Natural killer cell (primary cell): Measurements from ENCODE around the gene PIERCE2. TPM values are rescaled to one million over a fixed set of nuclear protein-coding genes. Genes with fewer than 3 reads are reported as not detected.
A peak's percentile ranks its signal among the peaks of the same experiment; 100 is the strongest.
"Not testable (repeated sequence)": the region's sequence is repeated elsewhere in the genome, so short reads cannot be mapped to it uniquely, and the experiment has no call there.

Experiments
- ATAC-seq, 3 donors: fragments of 150-1000 bp in 2 of 3; fragments of 200-7000 bp in 1 of 3; cut with Tn5 transposase; 1 replicate in 1 of 3; 2 replicates in 2 of 3; pipeline ENCODE4 v1.10.0; 2021; ENCODE audit warnings: mild to moderate bottlenecking in 2 of 3, moderate library complexity in 2 of 3
- DNase-seq, 2 donors: peaks; one replicate each; pipeline versions ENCODE4 v3.0.0 to v3.0.0-alpha.2; 2013 to 2021; ENCODE audit warnings: mixed read lengths in 1 of 2
- H3K27ac ChIP-seq: one replicate; pipeline ENCODE4 v1.5.1; 2013; ENCODE audit warnings: mild to moderate bottlenecking, low read length
- H3K27me3 ChIP-seq: one replicate; pipeline ENCODE4 v1.6.1; 2013; ENCODE audit warnings: low read length; ENCODE audit not compliant: control insufficient read depth, insufficient read depth
- H3K36me3 ChIP-seq: one replicate; pipeline ENCODE4 v1.6.1; 2013; ENCODE audit warnings: low read length; ENCODE audit not compliant: control insufficient read depth, insufficient read depth
- H3K4me1 ChIP-seq: one replicate; pipeline ENCODE4 v1.6.1; 2013; ENCODE audit warnings: low read length; ENCODE audit not compliant: control insufficient read depth, insufficient read depth
- H3K4me3 ChIP-seq: one replicate; pipeline ENCODE4 v1.5.1; 2013; ENCODE audit warnings: low read length
- H3K9me3 ChIP-seq: one replicate; pipeline ENCODE4 v1.6.1; 2013; ENCODE audit warnings: low read length; ENCODE audit not compliant: control insufficient read depth, insufficient read depth
- H3K27ac Mint-ChIP-seq, 2 donors: one replicate each; pipeline ENCODE4 v1.8.0; 2022; ENCODE audit warnings: mild to moderate bottlenecking in 2 of 2, mixed read lengths in 2 of 2, moderate library complexity in 1 of 2
- H3K27me3 Mint-ChIP-seq, 2 donors: one replicate each; pipeline ENCODE4 v1.8.0; 2022; ENCODE audit warnings: low read depth in 2 of 2, mixed read lengths in 2 of 2
- H3K36me3 Mint-ChIP-seq: one replicate; pipeline ENCODE4 v1.8.0; 2022; ENCODE audit warnings: mixed read lengths
- H3K4me1 Mint-ChIP-seq, 2 donors: one replicate each; pipeline ENCODE4 v1.8.0; 2022; ENCODE audit warnings: mixed read lengths in 2 of 2
- H3K4me3 Mint-ChIP-seq: one replicate; pipeline ENCODE4 v1.8.0; 2022; ENCODE audit warnings: mild to moderate bottlenecking, moderate library complexity, mixed read lengths
- H3K9me3 Mint-ChIP-seq, 2 donors: one replicate each; pipeline ENCODE4 v1.8.0; 2022; ENCODE audit warnings: mixed read lengths in 2 of 2
- WGBS: methylation state at CpG from one replicate; pipeline ENCODE4 v1.1.7; 2013; ENCODE audit warnings: missing lambda C conversion rate; ENCODE audit not compliant: insufficient coverage; 5-methylcytosine and 5-hydroxymethylcytosine counted together
- intact Hi-C: fragments of 100-400 bp; cut with micrococcal nuclease; formaldehyde crosslinking; loops from one replicate; pipeline ENCODE4 v1.14.2; 2022
- total RNA-seq, 4 donors: library from RNA; stranded (reverse); fragments of 120-200 nt in 1 of 4; gene quantifications; one replicate each; pipeline versions ENCODE4 v1.2.3 to v1.2.4, GENCODE V29; 2013 to 2022
- TF ChIP-seq, protein P1 (sequence below): fragments of 200-600 bp; IDR thresholded peaks from one replicate; pipeline ENCODE4 v1.8.0; 2022; ENCODE audit warnings: antibody characterized with exemption

Gene PIERCE2
- total RNA-seq, 3 donors from 2014 or later (not counting 1 experiment from before 2014, with no cell fraction given), result 0.47 to 0.53 TPM; not detected in 1

DNA sequence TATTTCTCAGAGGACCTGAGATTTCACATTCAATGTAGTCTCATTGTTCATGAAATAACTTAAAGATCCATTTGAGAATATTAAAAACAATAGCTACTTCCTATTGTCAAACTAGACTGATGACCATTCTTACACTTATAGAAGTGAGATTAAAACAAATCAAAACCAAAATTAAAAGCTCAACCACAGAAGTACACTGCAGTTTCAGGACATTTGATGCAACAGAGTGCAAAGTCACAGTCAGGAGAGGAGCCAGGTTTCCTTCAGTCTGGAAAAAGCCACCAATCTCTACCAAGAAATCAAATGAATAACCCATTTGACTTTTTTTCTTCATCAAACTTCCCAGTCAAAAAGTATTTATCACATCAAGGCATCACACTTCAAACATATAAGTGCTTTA lies 5.6 kb upstream of the PIERCE2 start:
- H3K27ac Mint-ChIP-seq, result peak overlapping the region; percentile 78 to 88
- Histone ChIP-seq H3K27ac (no peak overlapping the region), H3K4me1 (peaks cover 20% of the 10 kb centered on the region), H3K9me3 (no peaks in the 10 kb centered on the region), H3K36me3 (no peaks in the 10 kb centered on the region), H3K4me3 (no peak overlapping the region), H3K27me3 (no peaks in the 10 kb centered on the region)
- intact Hi-C loops, result loop anchor here (10.0 kb wide), 1 partner anchor 118 kb away; the partner anchor contains the start of gene RAB27A
- no peaks in the 10 kb centered on the region for H3K27me3 Mint-ChIP-seq
- TF ChIP-seq, protein P1, sequence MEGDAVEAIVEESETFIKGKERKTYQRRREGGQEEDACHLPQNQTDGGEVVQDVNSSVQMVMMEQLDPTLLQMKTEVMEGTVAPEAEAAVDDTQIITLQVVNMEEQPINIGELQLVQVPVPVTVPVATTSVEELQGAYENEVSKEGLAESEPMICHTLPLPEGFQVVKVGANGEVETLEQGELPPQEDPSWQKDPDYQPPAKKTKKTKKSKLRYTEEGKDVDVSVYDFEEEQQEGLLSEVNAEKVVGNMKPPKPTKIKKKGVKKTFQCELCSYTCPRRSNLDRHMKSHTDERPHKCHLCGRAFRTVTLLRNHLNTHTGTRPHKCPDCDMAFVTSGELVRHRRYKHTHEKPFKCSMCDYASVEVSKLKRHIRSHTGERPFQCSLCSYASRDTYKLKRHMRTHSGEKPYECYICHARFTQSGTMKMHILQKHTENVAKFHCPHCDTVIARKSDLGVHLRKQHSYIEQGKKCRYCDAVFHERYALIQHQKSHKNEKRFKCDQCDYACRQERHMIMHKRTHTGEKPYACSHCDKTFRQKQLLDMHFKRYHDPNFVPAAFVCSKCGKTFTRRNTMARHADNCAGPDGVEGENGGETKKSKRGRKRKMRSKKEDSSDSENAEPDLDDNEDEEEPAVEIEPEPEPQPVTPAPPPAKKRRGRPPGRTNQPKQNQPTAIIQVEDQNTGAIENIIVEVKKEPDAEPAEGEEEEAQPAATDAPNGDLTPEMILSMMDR, result no peak
- H3K9me3 Mint-ChIP-seq, result no peaks in the 10 kb centered on the region
- DNase-seq, result no peak
- H3K4me3 Mint-ChIP-seq, result peak overlapping the region; percentile 28
- H3K36me3 Mint-ChIP-seq, result no peaks in the 10 kb centered on the region
- ATAC-seq, result peak in 2 of 3 donors; percentile 46 to 50
- H3K4me1 Mint-ChIP-seq, result peaks cover 42 to 52% of the 10 kb centered on the region in 2 donors

DNA sequence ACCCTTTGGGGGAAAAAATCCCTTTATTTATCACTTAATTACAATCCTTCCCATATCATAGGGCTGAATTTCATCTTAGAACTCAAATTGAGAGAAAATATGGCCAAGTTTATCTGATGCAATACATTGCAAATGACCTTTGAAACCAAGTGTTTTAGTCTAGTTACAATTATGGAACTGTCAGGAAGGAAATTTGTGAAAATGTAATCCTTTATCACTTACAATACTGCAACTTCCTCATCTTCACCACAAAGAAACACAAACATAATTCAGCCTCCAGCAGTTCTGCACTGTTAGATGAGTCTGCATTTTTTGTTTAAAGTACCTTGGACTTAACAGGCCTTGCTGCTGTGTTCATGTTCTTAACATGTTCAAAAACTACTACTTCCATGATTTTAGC lies 4.8 kb upstream of the PIERCE2 start:
- peak overlapping the region; percentile 63 for H3K4me3 Mint-ChIP-seq
- Histone ChIP-seq H3K9me3 (no peaks in the 10 kb centered on the region), H3K36me3 (no peaks in the 10 kb centered on the region), H3K27me3 (no peaks in the 10 kb centered on the region), H3K4me1 (peaks cover 22% of the 10 kb centered on the region), H3K27ac (no peak overlapping the region), H3K4me3 (no peak overlapping the region)
- no peaks in the 10 kb centered on the region for H3K27me3 Mint-ChIP-seq
- no peaks in the 10 kb centered on the region for H3K9me3 Mint-ChIP-seq
- TF ChIP-seq, protein P1, result no peak
- DNase-seq (peak in 1 of 2 donors; percentile 5), ATAC-seq (no peak)
- peaks cover 44 to 54% of the 10 kb centered on the region in 2 donors for H3K4me1 Mint-ChIP-seq
- intact Hi-C loops, result loop anchor here (10.0 kb wide), 1 partner anchor 119 kb away; the partner anchor contains the start of gene RAB27A
- peak overlapping the region; percentile 78 to 88 for H3K27ac Mint-ChIP-seq
- no peaks in the 10 kb centered on the region for H3K36me3 Mint-ChIP-seq

DNA sequence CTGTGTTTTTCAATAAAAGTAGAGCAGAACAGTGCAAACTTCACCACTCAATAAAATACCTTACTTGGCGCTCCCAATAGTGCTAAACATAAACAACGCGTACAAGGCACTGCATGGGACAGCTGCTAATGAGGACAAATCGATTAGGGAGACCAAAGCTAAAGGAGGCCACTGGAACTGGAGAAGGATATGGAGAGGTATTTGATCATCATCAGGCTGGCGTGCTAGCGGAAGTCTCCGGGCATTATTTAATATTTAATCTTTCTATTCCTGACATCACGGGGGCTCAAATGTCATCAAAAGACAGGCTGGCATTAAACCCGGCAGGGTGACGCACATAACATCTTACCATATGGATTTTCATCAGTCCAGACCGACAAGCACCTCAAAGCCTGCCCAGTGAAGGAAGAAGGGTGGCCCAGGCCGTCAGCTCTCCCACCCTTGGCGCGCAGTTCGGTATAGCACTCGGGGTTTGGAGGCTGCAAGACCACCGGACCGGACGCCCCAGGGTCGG lies 740 bp upstream of the PIERCE2 start:
- peak overlapping the region; percentile 82 for H3K4me3 ChIP-seq
- H3K27me3 ChIP-seq, result no peaks in the 10 kb centered on the region
- Mint-ChIP-seq H3K27me3 (no peaks in the 10 kb centered on the region), H3K27ac (peak overlapping the region; percentile 92 to 94), H3K36me3 (no peaks in the 10 kb centered on the region), H3K9me3 (no peaks in the 10 kb centered on the region), H3K4me3 (peak overlapping the region; percentile 97), H3K4me1 (peaks cover 37 to 38% of the 10 kb centered on the region in 2 donors)
- H3K36me3 ChIP-seq, result no peaks in the 10 kb centered on the region
- ATAC-seq (no peak), DNase-seq (no peak)
- 4% methylated on average over 17 of the region's 20 CpGs for whole genome bisulfite sequencing
- TF ChIP-seq, protein P1, result no peak
- intact Hi-C loops, result loop anchor here (1.0 to 10.0 kb wide), 4 partner anchors 28 to 211 kb away; partner anchors contain the start of genes PIGB, PIGBOS1, RAB27A and RSL24D1
- H3K9me3 ChIP-seq, result no peaks in the 10 kb centered on the region
- H3K4me1 ChIP-seq, result peaks cover 25% of the 10 kb centered on the region
- H3K27ac ChIP-seq, result peak overlapping the region; percentile 92

DNA sequence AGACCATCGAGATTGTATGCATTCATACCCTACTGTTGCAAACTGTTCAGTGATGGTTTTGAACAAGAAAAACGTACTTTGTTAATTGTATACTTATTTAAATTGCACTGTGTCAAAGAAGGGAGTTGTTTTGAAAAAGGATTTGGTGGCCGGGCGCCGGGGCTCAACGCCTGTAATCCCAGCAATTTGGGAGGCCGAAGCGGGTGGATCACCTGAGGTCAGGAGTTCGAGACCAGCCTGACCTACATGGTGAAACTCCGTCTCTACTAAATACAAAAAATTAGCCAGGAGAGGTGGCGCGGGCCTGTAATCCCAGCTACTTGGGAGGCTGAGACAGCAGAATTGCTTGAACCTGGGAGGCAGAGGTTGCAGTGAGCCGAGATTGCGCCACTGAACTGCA lies 681 bp downstream of the PIERCE2 start:
- DNase-seq, H3K9me3 ChIP-seq, H3K36me3 Mint-ChIP-seq, ATAC-seq, H3K4me3 Mint-ChIP-seq, H3K27me3 ChIP-seq, H3K27me3 Mint-ChIP-seq, H3K4me3 ChIP-seq, H3K36me3 ChIP-seq, H3K9me3 Mint-ChIP-seq: not testable (repeated sequence)
- 79% methylated on average over 14 of the region's 14 CpGs for WGBS
- intact Hi-C loops, result loop anchor here (2.0 to 10.0 kb wide), 3 partner anchors 92 to 212 kb away; partner anchors contain the start of genes PIGB, PIGBOS1, RAB27A and RSL24D1
- Mint-ChIP-seq H3K27ac (peak overlapping the region; percentile 92 to 94), H3K4me1 (peaks cover 23 to 24% of the 10 kb centered on the region in 2 donors)
- Histone ChIP-seq H3K4me1 (peaks cover 25% of the 10 kb centered on the region), H3K27ac (peak overlapping the region; percentile 78)

DNA sequence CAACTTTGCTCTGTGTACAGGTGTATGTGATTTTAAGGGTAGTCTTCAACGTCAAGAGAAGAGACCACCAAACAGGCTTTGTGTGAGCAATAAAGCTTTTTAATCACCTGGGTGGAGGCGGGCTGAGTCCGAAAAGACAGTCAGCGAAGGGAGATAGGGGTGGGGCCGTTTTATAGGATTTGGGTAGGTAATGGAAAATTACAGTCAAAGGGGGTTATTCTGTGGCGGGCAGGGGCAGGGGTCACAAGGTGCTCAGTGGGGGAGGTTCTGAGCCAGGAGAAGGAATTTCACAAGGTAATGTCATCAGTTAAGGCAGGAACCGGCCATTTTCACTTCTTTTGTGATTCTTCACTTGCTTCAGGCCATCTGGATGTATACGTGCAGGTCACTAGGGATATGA lies 9.4 kb downstream of the PIERCE2 start:
- H3K27me3 Mint-ChIP-seq, H3K27ac Mint-ChIP-seq, H3K9me3 ChIP-seq, H3K36me3 ChIP-seq, H3K9me3 Mint-ChIP-seq, H3K4me3 Mint-ChIP-seq, DNase-seq, H3K27me3 ChIP-seq, ATAC-seq, intact Hi-C loops, H3K36me3 Mint-ChIP-seq, H3K4me1 ChIP-seq, H3K27ac ChIP-seq, H3K4me3 ChIP-seq, H3K4me1 Mint-ChIP-seq: not testable (repeated sequence)
- WGBS, result 85% methylated on average over 8 of the region's 8 CpGs
